GM10248 (cell line): ENCODE measurements around the gene LGR4.

Source experiments
- CTCF ChIA-PET: fragments of 300-600 bp; sonication (Branson Sonifier 250); formaldehyde crosslinking; extraction: SDS; loops from one replicate; lab custom pipeline; 2021; ENCODE audit warnings: antibody characterized with exemption; lab: Yijun Ruan, JAX
- POLR2A ChIA-PET: fragments of 350-650 bp; sonication (Branson Sonifier 250); formaldehyde crosslinking; extraction: SDS; loops from one replicate; lab custom pipeline; 2020; ENCODE audit warnings: antibody characterized with exemption; lab: Yijun Ruan, JAX
- DNase-seq: peaks from one replicate; pipeline ENCODE4 v3.0.0; 2012; ENCODE audit errors: extremely low spot score
- TF ChIP-seq, protein P1 (sequence below): IDR thresholded peaks from 2 replicates; pipeline ENCODE4 v1.5.1; 2012; ENCODE audit warnings: mild to moderate bottlenecking, low read depth; ENCODE audit errors: extremely low read depth, missing control alignments, control extremely low read depth

LGR4 gene

GRCh38 chr11:27427183-27427980 is 45.2 kb downstream of the LGR4 start:
- CTCF ChIA-PET, result interaction anchor here (1.1 to 1.6 kb wide), 2 partner anchors 16 to 19 kb away, joined by 3 to 4 read pairs; no protein-coding TSS in a partner anchor
- TF ChIP-seq, protein P1, sequence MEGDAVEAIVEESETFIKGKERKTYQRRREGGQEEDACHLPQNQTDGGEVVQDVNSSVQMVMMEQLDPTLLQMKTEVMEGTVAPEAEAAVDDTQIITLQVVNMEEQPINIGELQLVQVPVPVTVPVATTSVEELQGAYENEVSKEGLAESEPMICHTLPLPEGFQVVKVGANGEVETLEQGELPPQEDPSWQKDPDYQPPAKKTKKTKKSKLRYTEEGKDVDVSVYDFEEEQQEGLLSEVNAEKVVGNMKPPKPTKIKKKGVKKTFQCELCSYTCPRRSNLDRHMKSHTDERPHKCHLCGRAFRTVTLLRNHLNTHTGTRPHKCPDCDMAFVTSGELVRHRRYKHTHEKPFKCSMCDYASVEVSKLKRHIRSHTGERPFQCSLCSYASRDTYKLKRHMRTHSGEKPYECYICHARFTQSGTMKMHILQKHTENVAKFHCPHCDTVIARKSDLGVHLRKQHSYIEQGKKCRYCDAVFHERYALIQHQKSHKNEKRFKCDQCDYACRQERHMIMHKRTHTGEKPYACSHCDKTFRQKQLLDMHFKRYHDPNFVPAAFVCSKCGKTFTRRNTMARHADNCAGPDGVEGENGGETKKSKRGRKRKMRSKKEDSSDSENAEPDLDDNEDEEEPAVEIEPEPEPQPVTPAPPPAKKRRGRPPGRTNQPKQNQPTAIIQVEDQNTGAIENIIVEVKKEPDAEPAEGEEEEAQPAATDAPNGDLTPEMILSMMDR, result no peak
- DNase-seq, result no peak
- POLR2A ChIA-PET, result no interaction called here

- ChIA-PET CTCF (interaction anchor here (1.6 kb wide), 1 partner anchor 17 kb away, joined by 4 read pairs; no protein-coding TSS in a partner anchor), POLR2A (no interaction called here)
- TF ChIP-seq, protein P1, result no peak
Measured at GRCh38 chr11:27425814-27426213, 46.8 kb downstream of the LGR4 start.

GRCh38 chr11:27423125-27423524 is 49.5 kb downstream of the LGR4 start:
- TF ChIP-seq, protein P1, result no peak
- ChIA-PET CTCF (no interaction called here), POLR2A (no interaction called here)
- DNase-seq, result no peak

More at GRCh38 chr11:27425814-27426213, 46.8 kb downstream of the LGR4 start:
- no peak for DNase-seq

DNA sequence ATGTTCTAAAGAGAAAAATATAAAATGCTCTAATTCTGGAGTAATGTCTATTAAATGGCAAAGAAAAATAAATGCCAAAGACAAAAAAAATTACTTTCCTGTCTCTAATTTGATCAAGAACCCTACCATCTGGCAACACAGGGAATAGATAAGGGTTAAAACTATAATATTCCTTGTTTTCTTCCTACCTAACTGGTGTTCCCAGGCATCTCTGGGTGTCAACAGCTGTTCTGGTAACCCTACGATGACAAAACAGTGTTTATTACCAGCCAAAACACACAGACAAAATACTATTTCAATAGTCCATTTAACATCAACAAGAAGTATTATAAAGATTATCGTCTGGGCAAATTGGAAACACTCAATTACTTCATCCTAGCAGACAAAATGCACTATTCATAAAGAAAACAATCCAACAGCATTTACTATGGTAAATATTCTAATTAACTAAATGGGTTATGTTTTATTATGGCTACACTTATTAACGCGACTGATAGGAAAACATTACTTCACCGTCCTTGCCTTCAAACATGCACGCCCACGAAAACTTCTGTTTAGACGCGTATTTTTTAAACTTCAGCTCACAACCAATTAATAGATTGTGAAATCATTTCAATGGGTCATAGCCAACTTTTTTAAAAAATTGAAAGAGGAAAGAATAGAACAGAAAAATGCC is 50.6 kb downstream of the LGR4 start:
- no peak for DNase-seq
- TF ChIP-seq, protein P1, result no peak
- CTCF ChIA-PET, result no interaction called here
- POLR2A ChIA-PET, result no interaction called here

- DNase-seq, result no peak
- CTCF ChIA-PET, result interaction anchor here (0.7 to 1.3 kb wide), 2 partner anchors 24 to 40 kb away, joined by 3 read pairs; no protein-coding TSS in a partner anchor
- POLR2A ChIA-PET, result no interaction called here
- TF ChIP-seq, protein P1, result no peak
Measured at GRCh38 chr11:27420722-27421572, 51.6 kb downstream of the LGR4 start.

GRCh38 chr11:27420217-27420616 is 52.4 kb downstream of the LGR4 start:
- ChIA-PET CTCF (interaction anchor here (1.3 kb wide), 1 partner anchor 41 kb away, joined by 3 read pairs; no protein-coding TSS in a partner anchor), POLR2A (no interaction called here)
- TF ChIP-seq, protein P1, result no peak
- no peak for DNase-seq
